Stimulated activated CD8-positive, alpha-beta memory T cell treated with anti-CD3 and anti-CD28 coated beads, Interleukin-7, amount 100 ng/mL, for 1 hour (primary cell): ENCODE measurements around the gene SPATA16.
"Not testable (repeated sequence)": the region's sequence is repeated elsewhere in the genome, so short reads cannot be mapped to it uniquely, and the experiment has no call there.

ENCODE experiments used
- DNase-seq, 2 donors: peaks; one replicate each; pipeline ENCODE4 v3.0.0-alpha.2; 2020; ENCODE audit warnings: low read depth in 2 of 2

Gene SPATA16

DNA sequence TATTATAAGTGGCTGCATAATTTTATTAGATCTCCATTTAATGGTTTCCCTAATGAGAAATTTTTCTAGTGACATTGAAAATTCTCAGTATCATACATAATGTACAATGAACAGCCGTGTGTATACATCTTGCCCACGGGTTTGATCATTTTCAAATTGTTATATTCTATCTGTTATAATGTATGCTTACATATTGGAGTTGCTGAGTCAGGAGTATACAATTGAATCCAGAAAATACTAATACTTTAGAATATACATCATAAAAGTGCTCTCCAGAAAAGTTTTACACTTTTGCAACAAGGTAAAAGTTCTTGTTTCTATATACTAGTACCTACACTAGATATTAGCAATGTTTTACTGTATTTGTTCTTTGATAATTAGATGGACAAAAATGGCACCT lies 82.8 kb downstream of the SPATA16 start:
- DNase-seq = no peak

DNA sequence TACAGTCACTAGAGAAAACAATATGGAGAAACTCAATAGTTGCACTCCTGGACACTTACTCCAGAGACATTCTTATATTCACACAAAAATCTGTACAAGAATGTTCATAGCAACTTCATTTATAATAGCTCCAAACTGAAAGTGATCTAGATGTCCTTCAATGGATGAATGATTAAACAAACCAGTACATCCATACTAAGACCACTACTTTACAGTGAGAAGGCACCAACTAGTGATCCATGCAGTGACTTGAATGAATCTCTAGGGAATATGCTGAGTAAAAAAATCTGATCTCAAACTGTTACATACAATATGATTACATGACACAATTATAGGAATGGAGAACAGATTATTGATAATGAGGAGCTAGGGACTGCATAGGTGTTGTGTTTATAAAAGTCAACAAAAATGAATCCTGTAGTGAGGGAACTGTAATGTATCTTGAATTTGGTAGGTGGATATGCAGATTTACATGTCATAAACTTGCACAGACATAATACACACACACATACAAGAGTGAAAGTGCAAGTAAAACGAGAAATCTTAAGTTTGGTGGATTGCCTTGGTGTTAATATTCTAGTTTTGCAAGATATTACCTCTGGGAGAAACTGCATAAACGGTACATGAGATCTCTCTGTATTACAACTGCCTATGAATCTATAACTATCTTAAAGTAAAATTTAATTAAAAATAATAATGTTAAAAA lies 85.7 kb downstream of the SPATA16 start:
- DNase-seq = no peak

- no peak for DNase-seq
Measured at GRCh38 chr3:173049360-173049759, 91.7 kb downstream of the SPATA16 start.

DNA sequence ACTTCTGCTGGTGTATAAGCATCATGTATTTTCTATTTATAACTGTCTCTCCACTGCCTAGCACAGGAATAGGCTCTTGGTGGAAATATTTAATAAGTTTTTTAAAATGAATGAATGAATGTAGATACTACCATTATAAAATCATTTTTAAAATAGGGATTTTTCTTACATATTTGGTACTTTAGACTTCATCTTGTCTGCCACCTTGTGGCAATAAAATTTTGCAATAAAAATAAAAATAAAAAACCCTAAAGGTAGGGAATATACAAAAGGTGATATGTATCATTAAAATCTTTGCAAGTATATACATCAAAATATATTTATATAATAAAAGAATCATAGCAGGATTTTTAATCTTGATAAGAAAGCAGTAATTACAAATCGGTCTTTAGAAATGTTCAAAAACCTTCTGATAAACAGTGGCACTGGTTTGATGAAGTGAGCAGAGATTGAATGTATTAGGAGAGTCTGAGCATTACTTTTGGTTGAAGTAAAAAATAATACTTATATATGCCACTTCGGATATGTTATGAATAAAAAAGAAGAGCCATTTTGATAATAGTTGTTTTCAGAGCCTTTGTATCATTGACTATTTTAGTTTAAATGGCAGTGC lies 95.2 kb downstream of the SPATA16 start:
- DNase-seq = no peak

DNA sequence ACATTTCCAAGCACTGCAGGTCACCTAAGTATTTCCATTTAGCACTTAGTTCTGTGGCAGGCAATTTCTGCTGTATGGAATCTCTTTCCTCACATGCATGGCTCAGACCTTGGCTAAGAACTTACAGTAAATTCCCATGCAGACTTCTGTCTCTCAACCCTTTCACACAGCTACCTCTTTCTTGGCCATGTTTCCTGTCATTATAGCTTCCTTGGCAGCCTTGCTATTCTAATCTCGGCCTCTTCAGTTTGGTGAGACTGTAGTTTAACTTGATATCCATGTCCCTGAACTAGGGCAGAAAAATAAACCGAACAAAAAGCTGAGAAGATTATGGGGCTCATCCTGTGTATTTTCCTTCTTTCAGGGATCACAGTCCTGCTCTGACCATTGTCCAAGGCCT lies 96.0 kb downstream of the SPATA16 start:
- no peak for DNase-seq

DNA sequence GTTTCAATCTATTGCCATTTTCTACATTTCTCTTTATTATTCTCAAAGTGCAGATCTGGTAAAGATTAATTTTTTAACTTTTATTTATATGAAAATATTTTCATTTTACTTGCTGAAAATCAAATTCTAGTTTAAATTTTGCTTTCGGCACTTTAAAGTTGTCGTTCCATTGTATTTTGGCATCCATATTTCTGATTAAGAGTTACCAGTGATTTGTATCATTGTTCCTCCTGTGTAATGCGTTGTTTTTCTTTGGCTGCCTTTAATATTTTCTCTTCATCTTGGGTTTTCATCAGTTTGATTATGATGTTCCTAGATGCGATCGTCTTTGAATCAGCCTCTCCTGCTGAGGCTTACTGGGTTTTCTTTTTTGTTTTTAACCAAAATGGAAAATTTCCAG lies 97.3 kb downstream of the SPATA16 start:
- DNase-seq = no peak

- no peak for DNase-seq
Measured at GRCh38 chr3:173038484-173038871, 102.6 kb downstream of the SPATA16 start.

GRCh38 chr3:173037840-173038483 lies 103.1 kb downstream of the SPATA16 start:
- DNase-seq = no peak

GRCh38 chr3:173030273-173030672 lies 110.8 kb downstream of the SPATA16 start:
- no peak for DNase-seq

GRCh38 chr3:173028351-173028750 lies 112.7 kb downstream of the SPATA16 start:
- no peak for DNase-seq

DNA sequence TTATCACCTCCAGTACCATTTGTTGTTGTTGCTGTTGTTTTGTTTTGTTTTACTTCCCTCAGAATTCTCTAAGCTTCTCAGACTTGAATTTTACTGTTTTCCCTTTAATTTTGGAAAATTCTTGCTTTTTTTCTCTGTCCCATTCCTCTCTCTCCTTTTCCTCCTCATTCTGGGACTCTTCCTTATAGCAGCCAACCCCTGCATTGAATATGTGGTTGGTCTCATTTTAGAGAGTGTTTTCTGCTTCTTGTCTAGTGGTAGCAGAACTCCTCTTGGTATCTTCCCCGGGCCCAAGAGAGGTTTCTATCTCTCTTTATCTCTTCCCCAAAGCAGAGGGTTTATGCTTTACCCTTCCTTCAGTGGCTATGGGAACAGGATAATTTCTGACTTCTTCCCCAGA lies 113.6 kb downstream of the SPATA16 start:
- DNase-seq = no peak

- no peak for DNase-seq
Measured at GRCh38 chr3:173025941-173026340, 115.1 kb downstream of the SPATA16 start.

- DNase-seq = no peak
Measured at GRCh38 chr3:173021547-173022185, 119.4 kb downstream of the SPATA16 start.

DNA sequence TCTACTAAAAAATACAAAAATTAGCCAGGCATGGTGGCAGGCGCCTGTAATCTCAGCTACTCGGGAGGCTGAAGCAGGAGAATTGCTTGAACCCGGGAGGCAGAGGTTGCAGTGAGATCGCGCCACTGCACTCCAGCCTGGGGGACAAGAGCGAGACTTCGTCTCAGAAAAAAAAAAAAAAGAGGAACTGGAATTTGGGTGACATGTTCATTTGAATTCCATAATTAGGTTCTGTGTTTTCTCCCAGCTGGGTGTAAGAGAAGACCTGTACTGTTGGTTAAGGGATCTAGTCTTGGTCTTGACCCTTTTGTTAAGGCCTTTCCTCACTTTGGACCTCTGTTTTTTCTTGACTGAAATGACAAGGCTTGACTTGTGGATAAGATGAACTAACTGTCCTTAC lies 120.9 kb downstream of the SPATA16 start:
- not testable (repeated sequence) for DNase-seq

- DNase-seq = no peak
Measured at GRCh38 chr3:173019378-173019777, 121.7 kb downstream of the SPATA16 start.

DNA sequence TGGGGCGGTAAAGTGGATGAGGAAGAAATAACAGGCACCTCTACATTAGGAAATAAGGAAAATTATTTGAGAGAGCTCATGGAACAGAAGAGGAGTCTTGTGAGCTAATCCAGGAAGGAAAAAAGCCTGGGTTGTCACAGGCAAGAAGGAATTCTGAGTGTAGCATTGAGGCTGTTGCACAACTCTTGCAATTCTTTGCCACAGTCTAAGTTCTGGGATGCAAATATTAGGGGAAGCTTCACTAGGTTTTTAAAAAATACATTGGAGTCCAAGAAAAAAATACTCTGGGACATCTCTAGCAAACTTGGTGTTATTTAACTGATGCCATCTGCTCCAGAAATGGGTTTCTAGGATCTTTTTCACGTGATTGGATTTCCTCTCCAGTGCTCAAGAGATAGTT lies 122.3 kb downstream of the SPATA16 start:
- no peak for DNase-seq

DNA sequence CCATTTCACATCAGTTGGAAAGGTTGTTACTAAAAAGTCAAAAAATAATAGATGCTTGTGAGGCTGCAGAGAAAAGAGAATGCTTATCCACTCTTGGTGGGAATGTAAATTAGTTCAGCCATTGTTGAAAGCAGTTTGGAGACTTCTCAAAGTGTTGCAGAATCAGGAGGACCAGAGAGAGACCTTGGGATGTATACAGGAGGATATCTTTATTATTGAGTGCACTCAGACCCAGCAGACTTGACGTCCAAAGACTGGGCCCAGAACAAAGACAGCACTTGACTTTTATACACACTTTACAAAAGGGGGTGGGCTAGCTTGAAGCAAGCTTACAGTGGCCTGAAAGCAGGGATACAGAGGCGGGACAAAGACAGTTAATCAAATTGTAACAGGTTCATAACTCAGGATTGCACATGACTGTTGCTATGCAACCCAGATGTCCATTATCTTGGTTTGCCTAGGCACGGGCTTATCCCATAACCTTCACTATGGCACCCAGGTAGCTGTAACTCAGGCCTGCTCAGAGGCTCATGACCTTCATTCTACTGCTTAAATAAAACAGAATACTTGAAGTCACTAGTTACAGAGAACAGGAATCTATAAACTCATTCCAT lies 127.7 kb downstream of the SPATA16 start:
- DNase-seq = no peak

DNA sequence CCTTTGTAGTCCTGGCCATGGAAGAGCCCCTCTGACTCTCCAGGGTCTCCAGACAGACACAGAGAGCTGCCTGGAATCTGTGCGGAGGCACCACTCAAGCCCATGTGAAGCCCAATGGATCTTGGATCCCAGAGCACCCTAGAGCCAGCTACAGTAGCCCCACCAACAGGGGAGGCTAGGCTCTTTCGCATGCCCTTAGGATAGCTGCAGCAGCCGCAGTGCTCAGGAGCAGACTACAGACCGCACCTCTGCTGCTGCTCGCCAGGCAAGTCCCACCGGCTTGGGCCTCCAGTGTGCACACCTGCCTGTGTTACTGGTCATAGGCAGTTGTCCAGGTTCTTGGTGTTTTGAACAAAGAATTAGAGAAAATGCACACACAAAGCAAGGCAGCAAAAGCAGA lies 131.6 kb downstream of the SPATA16 start:
- no peak for DNase-seq

DNA sequence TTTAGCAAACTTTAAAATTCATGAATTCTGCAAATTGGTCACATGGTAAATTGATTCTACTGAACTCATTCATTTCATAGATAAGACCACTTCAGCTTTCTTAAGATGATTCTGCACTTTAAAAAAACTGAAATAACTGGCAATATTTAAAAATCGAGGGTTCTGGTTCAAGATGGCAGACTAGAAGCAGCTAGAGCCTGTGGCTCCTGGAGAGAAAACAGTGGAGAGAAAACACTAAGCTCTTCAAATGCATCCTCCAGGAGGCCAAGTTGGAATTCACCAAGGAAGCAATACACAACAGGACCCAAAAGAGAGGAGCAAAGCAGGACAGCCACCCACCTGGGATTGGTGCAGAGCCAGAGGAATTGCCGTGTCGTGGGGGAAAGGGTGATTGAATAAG lies 132.1 kb downstream of the SPATA16 start:
- no peak for DNase-seq

GRCh38 chr3:173007079-173007723 lies 133.8 kb downstream of the SPATA16 start:
- DNase-seq = no peak

DNA sequence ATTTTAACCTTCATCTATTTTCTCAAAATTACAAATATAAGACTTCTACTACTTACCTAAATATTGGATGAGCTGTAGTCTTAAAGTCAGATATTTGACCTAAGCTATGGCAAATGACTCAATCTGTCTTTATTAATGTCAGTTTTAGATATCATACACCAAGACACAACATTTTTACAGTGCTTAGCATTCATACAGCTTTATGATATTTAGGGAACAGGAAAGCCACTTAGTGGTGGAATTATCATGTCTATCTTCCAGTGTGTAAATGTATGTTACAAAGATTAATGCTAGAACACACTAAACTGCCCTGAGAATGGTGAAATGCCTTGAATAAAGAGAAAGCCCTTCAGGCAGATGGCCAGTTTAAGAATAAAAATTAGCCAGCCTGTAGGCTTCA lies 135.0 kb downstream of the SPATA16 start:
- DNase-seq = no peak

DNA sequence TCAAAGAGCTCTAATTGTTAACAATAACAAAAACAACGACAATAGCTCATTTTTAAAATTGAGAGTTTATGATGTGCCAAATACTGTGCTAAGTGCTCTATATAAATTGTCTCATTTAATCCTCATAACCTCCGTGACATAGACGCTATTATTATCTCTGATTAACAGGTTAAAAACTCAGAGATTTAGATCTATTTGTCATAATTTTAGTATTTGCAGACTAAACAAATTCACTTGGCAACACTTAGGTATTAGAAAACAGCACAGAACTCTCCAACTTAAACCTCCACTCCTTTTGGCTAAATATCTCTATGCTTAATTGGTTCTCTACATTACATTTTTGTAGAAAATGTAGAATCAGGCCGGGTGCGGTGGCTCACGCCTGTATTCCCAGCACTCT lies 136.4 kb downstream of the SPATA16 start:
- DNase-seq = no peak
